ENCODE results near the gene DLG2. TPM values are rescaled to one million over a fixed set of nuclear protein-coding genes. Genes with fewer than 3 reads are reported as not detected.

Gene DLG2
- total RNA-seq, 2 experiments from 2014 or later, result 0.85 to 1.1 TPM

GRCh38 chr11:83709434-83709833 lies 1917.7 kb downstream of the DLG2 start:
- Mint-ChIP-seq H3K4me3 (no peak overlapping the region), H3K27ac (no peak overlapping the region), H3K4me1 (no peaks in the 10 kb centered on the region), H3K27me3 (no peaks in the 10 kb centered on the region), H3K36me3 (ENCODE audit: low read depth) (no peaks in the 10 kb centered on the region), H3K9me3 (no peaks in the 10 kb centered on the region)
- CTCF ChIA-PET, result no interaction called here
- DNase-seq, result no peak
- POLR2A ChIA-PET, result no interaction called here

- Mint-ChIP-seq H3K36me3 (ENCODE audit: low read depth) (no peaks in the 10 kb centered on the region), H3K4me1 (no peaks in the 10 kb centered on the region), H3K27ac (no peak overlapping the region), H3K4me3 (no peak overlapping the region), H3K27me3 (peaks cover 1% of the 10 kb centered on the region), H3K9me3 (no peaks in the 10 kb centered on the region)
- DNase-seq, result no peak
- POLR2A ChIA-PET, result no interaction called here
- CTCF ChIA-PET, result interaction anchor here (0.8 kb wide), 1 partner anchor 10 kb away, joined by 3 read pairs; no protein-coding TSS in a partner anchor
These were observed 1920.6 kb downstream of the DLG2 start for GRCh38 chr11:83706566-83706965.

GRCh38 chr11:83702796-83703195 lies 1924.3 kb downstream of the DLG2 start:
- ChIA-PET POLR2A (no interaction called here), CTCF (interaction anchor here (0.6 kb wide), 1 partner anchor 1197 kb away, joined by 3 read pairs; no protein-coding TSS in a partner anchor)
- Mint-ChIP-seq H3K9me3 (no peaks in the 10 kb centered on the region), H3K36me3 (ENCODE audit: low read depth) (no peaks in the 10 kb centered on the region), H3K4me1 (no peaks in the 10 kb centered on the region), H3K27me3 (peaks cover 1% of the 10 kb centered on the region), H3K4me3 (no peak overlapping the region), H3K27ac (no peak overlapping the region)
- DNase-seq, result no peak

- H3K27me3 Mint-ChIP-seq, result peaks cover 1% of the 10 kb centered on the region
- ChIA-PET POLR2A (no interaction called here), CTCF (no interaction called here)
These were observed 1929.6 kb downstream of the DLG2 start for GRCh38 chr11:83697518-83697917.

GRCh38 chr11:83695046-83695445 lies 1932.1 kb downstream of the DLG2 start:
- CTCF ChIA-PET, result no interaction called here

More at GRCh38 chr11:83697518-83697917, 1929.6 kb downstream of the DLG2 start:
- DNase-seq, result no peak
- no peak overlapping the region for H3K27ac Mint-ChIP-seq
- H3K36me3 Mint-ChIP-seq (ENCODE audit: low read depth), result no peaks in the 10 kb centered on the region
- H3K9me3 Mint-ChIP-seq, result no peaks in the 10 kb centered on the region
- no peak overlapping the region for H3K4me3 Mint-ChIP-seq
- H3K4me1 Mint-ChIP-seq, result no peaks in the 10 kb centered on the region

GRCh38 chr11:83694191-83694910 lies 1932.8 kb downstream of the DLG2 start:
- no peak overlapping the region for H3K4me3 Mint-ChIP-seq
- H3K36me3 Mint-ChIP-seq (ENCODE audit: low read depth), result no peaks in the 10 kb centered on the region
- CTCF ChIA-PET, result interaction anchor here (1.8 kb wide), 1 partner anchor 13 kb away, joined by 6 read pairs; no protein-coding TSS in a partner anchor
- POLR2A ChIA-PET, result no interaction called here
- H3K27ac Mint-ChIP-seq, result no peak overlapping the region
- H3K9me3 Mint-ChIP-seq, result no peaks in the 10 kb centered on the region
- H3K4me1 Mint-ChIP-seq, result no peaks in the 10 kb centered on the region
- no peak for DNase-seq
- no peaks in the 10 kb centered on the region for H3K27me3 Mint-ChIP-seq

More at GRCh38 chr11:83695046-83695445, 1932.1 kb downstream of the DLG2 start:
- Mint-ChIP-seq H3K4me3 (no peak overlapping the region), H3K4me1 (no peaks in the 10 kb centered on the region), H3K27me3 (no peaks in the 10 kb centered on the region), H3K36me3 (ENCODE audit: low read depth) (no peaks in the 10 kb centered on the region), H3K9me3 (no peaks in the 10 kb centered on the region), H3K27ac (no peak overlapping the region)
- POLR2A ChIA-PET, result no interaction called here
- no peak for DNase-seq

GRCh38 chr11:83693306-83693992 lies 1933.7 kb downstream of the DLG2 start:
- no peaks in the 10 kb centered on the region for H3K9me3 Mint-ChIP-seq
- no peaks in the 10 kb centered on the region for H3K27me3 Mint-ChIP-seq

GRCh38 chr11:83692675-83693074 lies 1934.5 kb downstream of the DLG2 start:
- H3K27ac Mint-ChIP-seq, result no peak overlapping the region
- CTCF ChIA-PET, result interaction anchor here (1.8 kb wide), 1 partner anchor 11 kb away, joined by 6 read pairs; no protein-coding TSS in a partner anchor
- H3K9me3 Mint-ChIP-seq, result no peaks in the 10 kb centered on the region

More at GRCh38 chr11:83693306-83693992, 1933.7 kb downstream of the DLG2 start:
- DNase-seq, result no peak
- Mint-ChIP-seq H3K4me1 (no peaks in the 10 kb centered on the region), H3K27ac (no peak overlapping the region), H3K4me3 (no peak overlapping the region), H3K36me3 (ENCODE audit: low read depth) (no peaks in the 10 kb centered on the region)
- CTCF ChIA-PET, result interaction anchor here (1.8 kb wide), 1 partner anchor 12 kb away, joined by 6 read pairs; no protein-coding TSS in a partner anchor
- POLR2A ChIA-PET, result no interaction called here

GRCh38 chr11:83691451-83691950 lies 1935.6 kb downstream of the DLG2 start:
- Mint-ChIP-seq H3K9me3 (no peaks in the 10 kb centered on the region), H3K4me3 (no peak overlapping the region), H3K27me3 (no peaks in the 10 kb centered on the region), H3K36me3 (ENCODE audit: low read depth) (no peaks in the 10 kb centered on the region), H3K4me1 (no peaks in the 10 kb centered on the region), H3K27ac (no peak overlapping the region)
- CTCF ChIA-PET, result no interaction called here
- no peak for DNase-seq
- POLR2A ChIA-PET, result no interaction called here

More at GRCh38 chr11:83692675-83693074, 1934.5 kb downstream of the DLG2 start:
- POLR2A ChIA-PET, result no interaction called here
- Mint-ChIP-seq H3K27me3 (no peaks in the 10 kb centered on the region), H3K4me1 (no peaks in the 10 kb centered on the region), H3K36me3 (ENCODE audit: low read depth) (no peaks in the 10 kb centered on the region), H3K4me3 (no peak overlapping the region)
- no peak for DNase-seq

- ChIA-PET CTCF (no interaction called here), POLR2A (no interaction called here)
- H3K4me1 Mint-ChIP-seq, result no peaks in the 10 kb centered on the region
- DNase-seq, result no peak
- H3K27ac Mint-ChIP-seq, result no peak overlapping the region
- H3K9me3 Mint-ChIP-seq, result no peaks in the 10 kb centered on the region
- H3K36me3 Mint-ChIP-seq (ENCODE audit: low read depth), result no peaks in the 10 kb centered on the region
- H3K4me3 Mint-ChIP-seq, result no peak overlapping the region
- H3K27me3 Mint-ChIP-seq, result no peaks in the 10 kb centered on the region
These were observed 1937.9 kb downstream of the DLG2 start for GRCh38 chr11:83689144-83689780.

GRCh38 chr11:83687787-83688186 lies 1939.4 kb downstream of the DLG2 start:
- CTCF ChIA-PET, result interaction anchor here (0.6 kb wide), 1 partner anchor 14 kb away, joined by 4 read pairs; no protein-coding TSS in a partner anchor
- Mint-ChIP-seq H3K4me1 (no peaks in the 10 kb centered on the region), H3K4me3 (no peak overlapping the region), H3K27ac (no peak overlapping the region), H3K27me3 (no peaks in the 10 kb centered on the region), H3K36me3 (ENCODE audit: low read depth) (no peaks in the 10 kb centered on the region), H3K9me3 (no peaks in the 10 kb centered on the region)
- POLR2A ChIA-PET, result no interaction called here
- DNase-seq, result no peak

- no peaks in the 10 kb centered on the region for H3K27me3 Mint-ChIP-seq
- H3K4me1 Mint-ChIP-seq, result no peaks in the 10 kb centered on the region
- H3K27ac Mint-ChIP-seq, result no peak overlapping the region
- no peaks in the 10 kb centered on the region for H3K9me3 Mint-ChIP-seq
- no peaks in the 10 kb centered on the region for H3K36me3 Mint-ChIP-seq (ENCODE audit: low read depth)
- no peak for DNase-seq
- CTCF ChIA-PET, result no interaction called here
- POLR2A ChIA-PET, result no interaction called here
- H3K4me3 Mint-ChIP-seq, result no peak overlapping the region
These were observed 1941.4 kb downstream of the DLG2 start for GRCh38 chr11:83685730-83686129.

- H3K27ac Mint-ChIP-seq, result no peak overlapping the region
- CTCF ChIA-PET, result interaction anchor here (0.7 kb wide), 1 partner anchor 24 kb away, joined by 3 read pairs; no protein-coding TSS in a partner anchor
- H3K36me3 Mint-ChIP-seq (ENCODE audit: low read depth), result no peaks in the 10 kb centered on the region
These were observed 1943.1 kb downstream of the DLG2 start for GRCh38 chr11:83684071-83684470.

More at GRCh38 chr11:83684071-83684470, 1943.1 kb downstream of the DLG2 start:
- Mint-ChIP-seq H3K4me1 (no peaks in the 10 kb centered on the region), H3K9me3 (no peaks in the 10 kb centered on the region), H3K27me3 (no peaks in the 10 kb centered on the region), H3K4me3 (no peak overlapping the region)
- no peak for DNase-seq
- POLR2A ChIA-PET, result no interaction called here
